HT-29 (cell line): ENCODE data around the gene PPARGC1A. TPM values are rescaled to one million over a fixed set of nuclear protein-coding genes. Genes with fewer than 3 reads are reported as not detected.

ENCODE experiments used
- DNase-seq: peaks from one replicate; pipeline ENCODE4 v3.0.0-alpha.2; 2015; ENCODE audit warnings: low spot score
- total RNA-seq: library from RNA; depleted of rRNA; stranded (reverse); fragments of >200 nt; shearing (Covaris generic); gene quantifications from 2 replicates; pipeline ENCODE4 v1.2.3, GENCODE V29; 2014

Gene PPARGC1A
- total RNA-seq, 1 experiment from 2014 or later, result 0.08 TPM

- DNase-seq, result no peak
Observed at GRCh38 chr4:23844961-23845360, 44.9 kb downstream of the PPARGC1A start.

- DNase-seq, result no peak
Observed at GRCh38 chr4:23839279-23839678, 50.6 kb downstream of the PPARGC1A start.

GRCh38 chr4:23838607-23839006 is 51.2 kb downstream of the PPARGC1A start:
- DNase-seq, result no peak

- DNase-seq, result no peak
Observed at GRCh38 chr4:23838131-23838530, 51.7 kb downstream of the PPARGC1A start.

GRCh38 chr4:23837371-23837770 is 52.5 kb downstream of the PPARGC1A start:
- no peak for DNase-seq

GRCh38 chr4:23835774-23836478 is 53.9 kb downstream of the PPARGC1A start:
- DNase-seq, result no peak

- no peak for DNase-seq
Observed at GRCh38 chr4:23828779-23829178, 61.1 kb downstream of the PPARGC1A start.

GRCh38 chr4:23828020-23828715 is 61.7 kb downstream of the PPARGC1A start:
- no peak for DNase-seq

- no peak for DNase-seq
Observed at GRCh38 chr4:23822181-23822580, 67.7 kb downstream of the PPARGC1A start.

- DNase-seq, result no peak
Observed at GRCh38 chr4:23819041-23819511, 70.8 kb downstream of the PPARGC1A start.

- DNase-seq, result no peak
Observed at GRCh38 chr4:23818097-23818885, 71.6 kb downstream of the PPARGC1A start.

- DNase-seq, result no peak
Observed at GRCh38 chr4:23814996-23815660, 74.7 kb downstream of the PPARGC1A start.

- no peak for DNase-seq
Observed at GRCh38 chr4:23814587-23814986, 75.3 kb downstream of the PPARGC1A start.

GRCh38 chr4:23811161-23811560 is 78.7 kb downstream of the PPARGC1A start:
- DNase-seq, result no peak

GRCh38 chr4:23805450-23805851 is 84.4 kb downstream of the PPARGC1A start:
- DNase-seq, result no peak

GRCh38 chr4:23789762-23790161 is 100.1 kb downstream of the PPARGC1A start:
- DNase-seq, result no peak

- DNase-seq, result peak; percentile 5
Observed at GRCh38 chr4:23788460-23788859, 101.4 kb downstream of the PPARGC1A start.

GRCh38 chr4:23788027-23788426 is 101.8 kb downstream of the PPARGC1A start:
- DNase-seq, result no peak

- no peak for DNase-seq
Observed at GRCh38 chr4:23782778-23783437, 106.9 kb downstream of the PPARGC1A start.

GRCh38 chr4:23779839-23780238 is 110.0 kb downstream of the PPARGC1A start:
- no peak for DNase-seq

- DNase-seq, result no peak
Observed at GRCh38 chr4:23779422-23779821, 110.4 kb downstream of the PPARGC1A start.
